ENCODE measurements around the gene CNTNAP2.

- TF ChIP-seq CTCF (conservative IDR thresholded peaks at IDR 0.05; ENCODE audit: low read length) (no peak), EZH2phosphoT487 (IDR thresholded peaks at IDR 0.05; ENCODE audit: borderline replicate concordance, low read depth, low read length) (no peak)
These were observed 906.8 kb downstream of the CNTNAP2 start for GRCh38 chr7:147023440-147023839.
